ENCODE results near the gene IL31RA.

DNA sequence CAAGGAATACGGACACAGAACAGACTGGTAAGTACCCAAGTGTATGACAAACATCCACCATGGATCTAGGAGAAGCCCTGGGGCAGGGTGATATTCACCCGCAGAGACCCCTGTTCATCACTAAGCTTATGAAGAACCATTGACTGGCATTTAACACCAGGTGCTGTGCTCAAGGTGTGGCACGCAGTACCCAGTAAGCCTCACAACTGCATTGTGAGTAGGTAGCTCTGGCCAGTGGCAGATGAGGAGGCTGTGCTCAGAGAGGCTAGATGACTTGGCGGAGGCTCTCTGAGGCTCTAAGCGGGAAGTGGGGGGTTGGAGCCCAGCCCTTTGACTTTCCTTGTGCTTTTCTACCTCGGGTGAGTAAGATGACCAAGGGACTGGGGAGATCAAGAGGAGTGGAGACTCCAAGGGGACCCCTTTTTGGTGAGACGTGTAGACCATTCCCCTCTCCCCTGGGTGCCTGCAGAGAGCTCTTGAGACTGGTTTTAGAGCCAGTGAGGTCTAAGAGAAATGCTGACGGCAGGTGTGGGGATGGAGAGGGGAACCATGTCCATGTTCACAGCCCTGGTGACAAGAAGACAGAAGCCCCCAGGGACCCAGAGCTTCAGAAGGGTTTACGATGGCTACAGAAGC is 72.8 kb downstream of the IL31RA start:
- TF ChIP-seq, protein P1, sequence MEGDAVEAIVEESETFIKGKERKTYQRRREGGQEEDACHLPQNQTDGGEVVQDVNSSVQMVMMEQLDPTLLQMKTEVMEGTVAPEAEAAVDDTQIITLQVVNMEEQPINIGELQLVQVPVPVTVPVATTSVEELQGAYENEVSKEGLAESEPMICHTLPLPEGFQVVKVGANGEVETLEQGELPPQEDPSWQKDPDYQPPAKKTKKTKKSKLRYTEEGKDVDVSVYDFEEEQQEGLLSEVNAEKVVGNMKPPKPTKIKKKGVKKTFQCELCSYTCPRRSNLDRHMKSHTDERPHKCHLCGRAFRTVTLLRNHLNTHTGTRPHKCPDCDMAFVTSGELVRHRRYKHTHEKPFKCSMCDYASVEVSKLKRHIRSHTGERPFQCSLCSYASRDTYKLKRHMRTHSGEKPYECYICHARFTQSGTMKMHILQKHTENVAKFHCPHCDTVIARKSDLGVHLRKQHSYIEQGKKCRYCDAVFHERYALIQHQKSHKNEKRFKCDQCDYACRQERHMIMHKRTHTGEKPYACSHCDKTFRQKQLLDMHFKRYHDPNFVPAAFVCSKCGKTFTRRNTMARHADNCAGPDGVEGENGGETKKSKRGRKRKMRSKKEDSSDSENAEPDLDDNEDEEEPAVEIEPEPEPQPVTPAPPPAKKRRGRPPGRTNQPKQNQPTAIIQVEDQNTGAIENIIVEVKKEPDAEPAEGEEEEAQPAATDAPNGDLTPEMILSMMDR (IDR thresholded peaks at IDR 0.05) = no peak
- TF ChIP-seq EP300 (IDR thresholded peaks at IDR 0.05) = no peak
- no peak for TF ChIP-seq POLR2A (IDR thresholded peaks at IDR 0.05)

Data from upper lobe of left lung (tissue), 4 donors.